D721Med (cell line): ENCODE measurements around the gene HEPHL1.
"Not testable (repeated sequence)": the region's sequence is repeated elsewhere in the genome, so short reads cannot be mapped to it uniquely, and the experiment has no call there.

Source experiments
- DNase-seq: peaks from one replicate; pipeline ENCODE4 v3.0.0; 2011; ENCODE audit warnings: low spot score; ENCODE audit not compliant: insufficient read length
- FAIRE-seq: peaks from 2 replicates; lab custom pipeline; 2011; peaks lifted over from hg19 to GRCh38; lab: Jason Lieb, UNC
- CTCF ChIP-seq: IDR thresholded peaks from 2 replicates; pipeline ENCODE4 v1.5.1; 2012; ENCODE audit warnings: mild to moderate bottlenecking, control low read depth; ENCODE audit not compliant: insufficient read depth; ENCODE audit errors: missing control alignments

HEPHL1 gene

GRCh38 chr11:94117197-94117574 is 96.0 kb downstream of the HEPHL1 start:
- FAIRE-seq (no peak), DNase-seq (no peak)
- TF ChIP-seq CTCF = no peak

GRCh38 chr11:94117871-94118270 is 96.7 kb downstream of the HEPHL1 start:
- no peak for TF ChIP-seq CTCF
- FAIRE-seq (no peak), DNase-seq (no peak)

- not testable (repeated sequence) for FAIRE-seq
These were observed 98.5 kb downstream of the HEPHL1 start for GRCh38 chr11:94119676-94120075.

GRCh38 chr11:94120516-94120915 is 99.4 kb downstream of the HEPHL1 start:
- not testable (repeated sequence) for DNase-seq, FAIRE-seq

More at GRCh38 chr11:94119676-94120075, 98.5 kb downstream of the HEPHL1 start:
- DNase-seq = not testable (repeated sequence)

GRCh38 chr11:94120946-94121345 is 99.8 kb downstream of the HEPHL1 start:
- DNase-seq = no peak
- no peak for FAIRE-seq

GRCh38 chr11:94125407-94126115 is 104.4 kb downstream of the HEPHL1 start:
- no peak for TF ChIP-seq CTCF
- FAIRE-seq = no peak
- DNase-seq = no peak

More at GRCh38 chr11:94120946-94121345, 99.8 kb downstream of the HEPHL1 start:
- no peak for TF ChIP-seq CTCF

- DNase-seq (no peak), FAIRE-seq (no peak)
- no peak for TF ChIP-seq CTCF
These were observed 106.5 kb downstream of the HEPHL1 start for GRCh38 chr11:94127638-94128037.

GRCh38 chr11:94128291-94128745 is 107.2 kb downstream of the HEPHL1 start:
- TF ChIP-seq CTCF = no peak
- DNase-seq (no peak), FAIRE-seq (no peak)
